Activated CD4-positive, alpha-beta T cell treated with anti-CD3 and anti-CD28 coated beads, Interleukin-2, Interleukin-6, amounts not matched to agents 100 ng/mL and 50 ng/mL, durations not matched to agents 16 hours and 8 hours (primary cell): ENCODE measurements around the gene BTBD1.
A peak's percentile ranks its signal among the peaks of the same experiment; 100 is the strongest.

Experiments
- DNase-seq: peaks from one replicate; pipeline ENCODE4 v3.0.0-alpha.2; 2020

BTBD1 gene

GRCh38 chr15:83066734-83067637, at the start of gene BTBD1:
TSS of gene BTBD1 (minus strand) at chr15:83067252. CDS start at chr15:83067151, 101 bp downstream.
- DNase-seq: peak; percentile 95

GRCh38 chr15:83115831-83116565, 48.9 kb upstream of the BTBD1 start:
- peak; percentile 56 for DNase-seq

- no peak for DNase-seq
Observed at GRCh38 chr15:83115410-83115809, 48.4 kb upstream of the BTBD1 start.

GRCh38 chr15:83114856-83115255, 47.8 kb upstream of the BTBD1 start:
- DNase-seq: no peak

- no peak for DNase-seq
Observed at GRCh38 chr15:83113881-83114674, 47.0 kb upstream of the BTBD1 start.

GRCh38 chr15:83112956-83113299, 45.9 kb upstream of the BTBD1 start:
- no peak for DNase-seq

- DNase-seq: no peak
Observed at GRCh38 chr15:83112233-83112955, 45.3 kb upstream of the BTBD1 start.

- DNase-seq: no peak
Observed at GRCh38 chr15:83111149-83111548, 44.1 kb upstream of the BTBD1 start.

- DNase-seq: no peak
Observed at GRCh38 chr15:83110381-83110780, 43.3 kb upstream of the BTBD1 start.

- DNase-seq: no peak
Observed at GRCh38 chr15:83109532-83109931, 42.5 kb upstream of the BTBD1 start.

- peak; percentile 52 for DNase-seq
Observed at GRCh38 chr15:83108266-83109219, 41.5 kb upstream of the BTBD1 start.

- DNase-seq: no peak
Observed at GRCh38 chr15:83107841-83108181, 40.8 kb upstream of the BTBD1 start.

GRCh38 chr15:83106994-83107840, 40.2 kb upstream of the BTBD1 start, which contains the start of gene TM6SF1:
TSS of gene TM6SF1 (plus strand) at chr15:83107645. CDS start at chr15:83107681, 36 bp downstream.
- DNase-seq: peak; percentile 20

- DNase-seq: no peak
Observed at GRCh38 chr15:83105440-83105839, 38.4 kb upstream of the BTBD1 start.

- no peak for DNase-seq
Observed at GRCh38 chr15:83104141-83104540, 37.1 kb upstream of the BTBD1 start.

GRCh38 chr15:83102346-83102745, 35.3 kb upstream of the BTBD1 start:
- DNase-seq: no peak

GRCh38 chr15:83100097-83100646, 33.1 kb upstream of the BTBD1 start:
- no peak for DNase-seq

GRCh38 chr15:83099290-83099689, 32.2 kb upstream of the BTBD1 start:
- no peak for DNase-seq

GRCh38 chr15:83098079-83098478, 31.0 kb upstream of the BTBD1 start:
- no peak for DNase-seq

GRCh38 chr15:83094583-83094982, 27.5 kb upstream of the BTBD1 start:
- DNase-seq: no peak
